HepG2 (cell line): ENCODE measurements around the gene PLPP3. TPM values are rescaled to one million over a fixed set of nuclear protein-coding genes. Genes with fewer than 3 reads are reported as not detected.

Source experiments
- ADNP ChIP-seq: sonication (generic); formaldehyde crosslinking; IDR thresholded peaks from 2 replicates; pipeline ENCODE4 v1.4.0; 2020; ENCODE audit warnings: missing genetic modification reagents
- GATAD2A ChIP-seq: IDR thresholded peaks from 2 replicates; pipeline ENCODE4 v1.6.1; 2016
- HINFP ChIP-seq: sonication (generic); formaldehyde crosslinking; IDR thresholded peaks from 2 replicates; pipeline ENCODE4 v1.4.0; 2020; ENCODE audit warnings: low read depth, mild to moderate bottlenecking, missing genetic modification reagents
- PPARG ChIP-seq: conservative IDR thresholded peaks from 2 replicates; pipeline ENCODE4 v1.6.1; 2016; ENCODE audit warnings: missing biosample characterization, missing genetic modification reagents
- SOX5 ChIP-seq: IDR thresholded peaks from 2 replicates; pipeline ENCODE4 v1.6.1; 2016; ENCODE audit warnings: borderline replicate concordance
- TCF7L2 ChIP-seq: IDR thresholded peaks from 2 replicates; pipeline ENCODE4 v1.6.1; 2011; ENCODE audit warnings: mild to moderate bottlenecking, low read depth, low read length, moderate library complexity
- ZBTB25 ChIP-seq: IDR thresholded peaks from 2 replicates; pipeline ENCODE4 v1.6.1; 2018; ENCODE audit warnings: missing genetic modification reagents
- ZNF264 ChIP-seq: sonication (generic); formaldehyde crosslinking; IDR thresholded peaks from 2 replicates; pipeline ENCODE4 v1.4.0; 2020; ENCODE audit warnings: missing genetic modification reagents
- ZNF713 ChIP-seq: sonication (generic); formaldehyde crosslinking; IDR thresholded peaks from 2 replicates; pipeline ENCODE4 v1.4.0; 2020; ENCODE audit warnings: mild to moderate bottlenecking, missing genetic modification reagents
- ZNF800 ChIP-seq: sonication (generic); formaldehyde crosslinking; IDR thresholded peaks from 2 replicates; pipeline ENCODE4 v1.4.0; 2020; ENCODE audit warnings: missing genetic modification reagents
- polyA plus RNA-seq, 8 experiments: library from polyadenylated mRNA; depleted of rRNA in 3 of 8; stranded (reverse) in 7 of 8; unstranded in 1 of 8; fragments of >200 nt; fragmentation: Illumina TruSeq in 4 of 8; extraction: Trizol in 4 of 8; gene quantifications; 2 replicates each; pipeline versions ENCODE4 v1.2.1 to v1.2.3, GENCODE V29; 2011 to 2016; ENCODE audit warnings: low read depth in 4 of 8, missing spikeins in 1 of 8, mixed read lengths in 1 of 8; ENCODE audit not compliant: insufficient read depth in 1 of 8
- total RNA-seq, 5 experiments: library from RNA; depleted of rRNA; stranded (reverse); fragments of >200 nt; fragmentation: Illumina TruSeq; extraction: Trizol; gene quantifications; 2 replicates each; pipeline ENCODE4 v1.2.3, GENCODE V29; 2016; ENCODE audit warnings: low read depth in 1 of 5
- TF ChIP-seq, protein P1 (sequence below): sonication (generic); formaldehyde crosslinking; IDR thresholded peaks from 2 replicates; pipeline ENCODE4 v1.4.0; 2020; ENCODE audit warnings: missing genetic modification reagents
- TF ChIP-seq, protein P2 (sequence below): sonication (generic); formaldehyde crosslinking; IDR thresholded peaks from 2 replicates; pipeline ENCODE4 v1.8.0; 2022; ENCODE audit warnings: missing genetic modification reagents, mild to moderate bottlenecking, borderline replicate concordance
- TF ChIP-seq, protein P3 (sequence below): sonication (generic); formaldehyde crosslinking; IDR thresholded peaks from 2 replicates; pipeline ENCODE4 v1.5.1; 2020; ENCODE audit warnings: mild to moderate bottlenecking, missing genetic modification reagents, borderline replicate concordance
- TF ChIP-seq, protein P4 (sequence below): sonication (generic); formaldehyde crosslinking; IDR thresholded peaks from 2 replicates; pipeline ENCODE4 v1.4.0; 2020; ENCODE audit warnings: missing genetic modification reagents
- TF ChIP-seq, protein P5 (sequence below): sonication (generic); formaldehyde crosslinking; IDR thresholded peaks from 2 replicates; pipeline ENCODE4 v1.8.1; 2023; ENCODE audit warnings: mild to moderate bottlenecking, missing genetic modification reagents

Gene PLPP3
- total and polyA plus RNA-seq, 2 of the 13 experiments (the other 11 are each of a cell fraction or from before 2014, with no cell fraction given): 49.7 to 65.8 TPM

DNA sequence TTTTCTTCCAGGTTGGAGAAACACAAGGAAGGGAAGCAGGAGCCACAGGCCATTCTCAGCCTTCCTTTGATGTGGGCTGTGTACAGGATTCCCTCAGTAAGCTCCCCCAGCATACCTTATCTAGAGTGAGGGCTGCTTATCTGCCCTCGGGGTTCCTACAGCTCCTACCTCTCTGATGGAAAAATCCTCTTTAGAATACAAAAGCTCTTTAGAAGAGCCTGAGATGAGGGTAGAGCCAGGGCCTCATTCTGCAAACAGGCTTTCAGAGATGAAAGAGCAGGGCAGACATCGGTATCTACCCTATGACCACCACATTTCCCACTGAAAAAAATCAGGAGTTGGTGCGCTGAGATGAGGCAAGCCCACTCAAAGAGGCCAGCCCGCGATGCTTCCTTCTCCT lies 85.1 kb downstream of the PLPP3 start (continued):
- TF ChIP-seq ZNF264 (CRISPR knock-in tag) (peak; percentile 71; the same call in 1 of the 2 replicates), ZNF713 (CRISPR knock-in tag) (no peak), HINFP (CRISPR knock-in tag) (no peak), GATAD2A (CRISPR knock-in tag) (peak; percentile 97), ADNP (CRISPR knock-in tag) (no peak), TCF7L2 (peak; percentile 96), ZBTB25 (CRISPR knock-in tag) (no peak), PPARG (CRISPR knock-in tag) (peak; percentile 82), ZNF800 (CRISPR knock-in tag) (peak; percentile 43; the same call in 1 of the 2 replicates), SOX5 (CRISPR knock-in tag) (peak; percentile 90)
- TF ChIP-seq, protein P1, sequence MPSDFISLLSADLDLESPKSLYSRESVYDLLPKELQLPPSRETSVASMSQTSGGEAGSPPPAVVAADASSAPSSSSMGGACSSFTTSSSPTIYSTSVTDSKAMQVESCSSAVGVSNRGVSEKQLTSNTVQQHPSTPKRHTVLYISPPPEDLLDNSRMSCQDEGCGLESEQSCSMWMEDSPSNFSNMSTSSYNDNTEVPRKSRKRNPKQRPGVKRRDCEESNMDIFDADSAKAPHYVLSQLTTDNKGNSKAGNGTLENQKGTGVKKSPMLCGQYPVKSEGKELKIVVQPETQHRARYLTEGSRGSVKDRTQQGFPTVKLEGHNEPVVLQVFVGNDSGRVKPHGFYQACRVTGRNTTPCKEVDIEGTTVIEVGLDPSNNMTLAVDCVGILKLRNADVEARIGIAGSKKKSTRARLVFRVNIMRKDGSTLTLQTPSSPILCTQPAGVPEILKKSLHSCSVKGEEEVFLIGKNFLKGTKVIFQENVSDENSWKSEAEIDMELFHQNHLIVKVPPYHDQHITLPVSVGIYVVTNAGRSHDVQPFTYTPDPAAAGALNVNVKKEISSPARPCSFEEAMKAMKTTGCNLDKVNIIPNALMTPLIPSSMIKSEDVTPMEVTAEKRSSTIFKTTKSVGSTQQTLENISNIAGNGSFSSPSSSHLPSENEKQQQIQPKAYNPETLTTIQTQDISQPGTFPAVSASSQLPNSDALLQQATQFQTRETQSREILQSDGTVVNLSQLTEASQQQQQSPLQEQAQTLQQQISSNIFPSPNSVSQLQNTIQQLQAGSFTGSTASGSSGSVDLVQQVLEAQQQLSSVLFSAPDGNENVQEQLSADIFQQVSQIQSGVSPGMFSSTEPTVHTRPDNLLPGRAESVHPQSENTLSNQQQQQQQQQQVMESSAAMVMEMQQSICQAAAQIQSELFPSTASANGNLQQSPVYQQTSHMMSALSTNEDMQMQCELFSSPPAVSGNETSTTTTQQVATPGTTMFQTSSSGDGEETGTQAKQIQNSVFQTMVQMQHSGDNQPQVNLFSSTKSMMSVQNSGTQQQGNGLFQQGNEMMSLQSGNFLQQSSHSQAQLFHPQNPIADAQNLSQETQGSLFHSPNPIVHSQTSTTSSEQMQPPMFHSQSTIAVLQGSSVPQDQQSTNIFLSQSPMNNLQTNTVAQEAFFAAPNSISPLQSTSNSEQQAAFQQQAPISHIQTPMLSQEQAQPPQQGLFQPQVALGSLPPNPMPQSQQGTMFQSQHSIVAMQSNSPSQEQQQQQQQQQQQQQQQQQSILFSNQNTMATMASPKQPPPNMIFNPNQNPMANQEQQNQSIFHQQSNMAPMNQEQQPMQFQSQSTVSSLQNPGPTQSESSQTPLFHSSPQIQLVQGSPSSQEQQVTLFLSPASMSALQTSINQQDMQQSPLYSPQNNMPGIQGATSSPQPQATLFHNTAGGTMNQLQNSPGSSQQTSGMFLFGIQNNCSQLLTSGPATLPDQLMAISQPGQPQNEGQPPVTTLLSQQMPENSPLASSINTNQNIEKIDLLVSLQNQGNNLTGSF (CRISPR knock-in tag): peak; percentile 85
- TF ChIP-seq, protein P2, sequence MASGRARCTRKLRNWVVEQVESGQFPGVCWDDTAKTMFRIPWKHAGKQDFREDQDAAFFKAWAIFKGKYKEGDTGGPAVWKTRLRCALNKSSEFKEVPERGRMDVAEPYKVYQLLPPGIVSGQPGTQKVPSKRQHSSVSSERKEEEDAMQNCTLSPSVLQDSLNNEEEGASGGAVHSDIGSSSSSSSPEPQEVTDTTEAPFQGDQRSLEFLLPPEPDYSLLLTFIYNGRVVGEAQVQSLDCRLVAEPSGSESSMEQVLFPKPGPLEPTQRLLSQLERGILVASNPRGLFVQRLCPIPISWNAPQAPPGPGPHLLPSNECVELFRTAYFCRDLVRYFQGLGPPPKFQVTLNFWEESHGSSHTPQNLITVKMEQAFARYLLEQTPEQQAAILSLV (CRISPR knock-in tag): no peak; the same call in 1 of the 2 replicates
- TF ChIP-seq, protein P3, sequence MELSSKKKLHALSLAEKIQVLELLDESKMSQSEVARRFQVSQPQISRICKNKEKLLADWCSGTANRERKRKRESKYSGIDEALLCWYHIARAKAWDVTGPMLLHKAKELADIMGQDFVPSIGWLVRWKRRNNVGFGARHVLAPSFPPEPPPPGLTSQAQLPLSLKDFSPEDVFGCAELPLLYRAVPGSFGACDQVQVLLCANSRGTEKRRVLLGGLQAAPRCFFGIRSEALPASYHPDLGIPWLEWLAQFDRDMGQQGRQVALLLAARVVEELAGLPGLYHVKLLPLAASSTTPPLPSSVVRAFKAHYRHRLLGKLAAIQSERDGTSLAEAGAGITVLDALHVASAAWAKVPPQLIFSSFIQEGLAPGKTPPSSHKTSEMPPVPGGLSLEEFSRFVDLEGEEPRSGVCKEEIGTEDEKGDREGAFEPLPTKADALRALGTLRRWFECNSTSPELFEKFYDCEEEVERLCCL (CRISPR knock-in tag): no peak
- TF ChIP-seq, protein P4, sequence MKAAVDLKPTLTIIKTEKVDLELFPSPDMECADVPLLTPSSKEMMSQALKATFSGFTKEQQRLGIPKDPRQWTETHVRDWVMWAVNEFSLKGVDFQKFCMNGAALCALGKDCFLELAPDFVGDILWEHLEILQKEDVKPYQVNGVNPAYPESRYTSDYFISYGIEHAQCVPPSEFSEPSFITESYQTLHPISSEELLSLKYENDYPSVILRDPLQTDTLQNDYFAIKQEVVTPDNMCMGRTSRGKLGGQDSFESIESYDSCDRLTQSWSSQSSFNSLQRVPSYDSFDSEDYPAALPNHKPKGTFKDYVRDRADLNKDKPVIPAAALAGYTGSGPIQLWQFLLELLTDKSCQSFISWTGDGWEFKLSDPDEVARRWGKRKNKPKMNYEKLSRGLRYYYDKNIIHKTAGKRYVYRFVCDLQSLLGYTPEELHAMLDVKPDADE (CRISPR knock-in tag): no peak
- TF ChIP-seq, protein P5, sequence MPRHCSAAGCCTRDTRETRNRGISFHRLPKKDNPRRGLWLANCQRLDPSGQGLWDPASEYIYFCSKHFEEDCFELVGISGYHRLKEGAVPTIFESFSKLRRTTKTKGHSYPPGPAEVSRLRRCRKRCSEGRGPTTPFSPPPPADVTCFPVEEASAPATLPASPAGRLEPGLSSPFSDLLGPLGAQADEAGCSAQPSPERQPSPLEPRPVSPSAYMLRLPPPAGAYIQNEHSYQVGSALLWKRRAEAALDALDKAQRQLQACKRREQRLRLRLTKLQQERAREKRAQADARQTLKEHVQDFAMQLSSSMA (CRISPR knock-in tag): no peak
